HG02759 (cell line): ENCODE results near the gene STAT6.

ENCODE experiments used
- ATAC-seq: cut with Tn5 transposase; IDR thresholded peaks from one replicate; pipeline ENCODE4 v1.9.1; 2021; ENCODE audit warnings: mild to moderate bottlenecking, moderate library complexity; ENCODE audit not compliant: unreplicated experiment

Gene STAT6

DNA sequence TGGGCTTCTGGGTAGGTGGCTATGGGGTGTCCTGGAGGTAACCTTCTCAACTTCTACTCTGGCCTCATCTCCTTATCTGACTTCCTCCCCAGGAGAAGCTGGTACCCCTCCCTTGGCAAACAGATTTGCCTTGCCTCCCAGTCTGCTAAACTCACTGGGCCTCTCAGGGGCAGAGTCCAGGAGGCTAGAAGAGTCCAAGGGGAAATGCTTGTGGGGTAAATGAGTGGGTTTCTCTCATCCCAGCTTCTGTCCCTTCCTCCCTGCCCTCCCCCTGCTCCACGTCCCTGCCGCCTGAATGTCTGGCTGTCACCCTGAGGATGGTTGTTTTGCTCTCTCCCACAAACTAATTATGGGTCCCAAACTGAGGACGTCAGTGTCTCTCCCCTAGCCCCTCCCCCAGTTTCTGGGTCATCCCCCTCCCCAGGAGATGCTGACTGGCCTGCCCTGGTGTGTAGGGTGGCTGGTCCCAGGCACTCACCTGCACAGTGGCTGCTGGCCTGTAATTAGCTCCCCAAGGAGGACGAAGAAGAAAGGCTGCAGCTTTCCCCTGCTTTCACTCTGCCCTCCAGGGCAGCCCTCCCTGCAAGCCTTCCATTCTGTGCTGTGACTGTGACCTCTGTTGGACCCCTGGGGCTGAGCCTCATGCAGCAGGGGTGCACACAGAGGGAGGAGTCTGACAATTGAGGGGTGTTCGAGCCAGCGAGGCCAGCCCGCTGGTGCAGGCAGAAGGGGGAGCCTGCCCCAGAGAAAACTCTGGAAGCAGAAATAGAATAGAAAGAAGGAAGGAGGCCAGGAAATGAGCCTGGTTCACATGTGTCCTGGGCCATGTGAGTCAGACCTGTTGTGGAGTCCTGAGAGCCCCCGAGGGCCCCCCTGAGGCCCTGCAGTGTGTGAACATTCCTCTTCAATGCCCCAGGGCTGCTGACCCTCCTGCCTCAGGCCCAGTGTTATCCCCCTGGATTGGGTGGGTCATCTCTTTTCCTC lies 36.1 kb upstream of the STAT6 start, which contains the start of gene LRP1-AS:
Gene LRP1-AS (minus strand): TSS at position 659 of the 984 bp plus-strand sequence.
- no peak for ATAC-seq

DNA sequence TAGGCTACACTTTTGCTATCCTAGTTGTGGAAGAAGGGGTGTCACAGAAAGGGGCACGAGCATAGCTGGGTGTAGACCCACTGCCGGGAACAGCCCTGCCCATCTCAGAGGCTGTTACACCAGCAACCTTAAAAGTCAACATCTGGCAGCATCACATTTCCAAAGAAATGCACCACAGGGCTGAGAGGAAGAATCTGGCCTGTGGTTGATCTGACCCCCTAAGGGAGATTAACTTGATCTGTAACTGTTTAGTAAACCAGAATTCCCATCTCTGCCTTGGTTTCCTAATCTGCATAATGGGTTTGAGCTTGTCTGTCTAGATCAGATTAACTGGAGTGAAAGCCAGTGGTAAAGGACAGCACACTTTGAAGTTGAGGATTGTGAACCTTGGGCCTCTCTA lies 34.9 kb upstream of the STAT6 start:
- no peak for ATAC-seq

DNA sequence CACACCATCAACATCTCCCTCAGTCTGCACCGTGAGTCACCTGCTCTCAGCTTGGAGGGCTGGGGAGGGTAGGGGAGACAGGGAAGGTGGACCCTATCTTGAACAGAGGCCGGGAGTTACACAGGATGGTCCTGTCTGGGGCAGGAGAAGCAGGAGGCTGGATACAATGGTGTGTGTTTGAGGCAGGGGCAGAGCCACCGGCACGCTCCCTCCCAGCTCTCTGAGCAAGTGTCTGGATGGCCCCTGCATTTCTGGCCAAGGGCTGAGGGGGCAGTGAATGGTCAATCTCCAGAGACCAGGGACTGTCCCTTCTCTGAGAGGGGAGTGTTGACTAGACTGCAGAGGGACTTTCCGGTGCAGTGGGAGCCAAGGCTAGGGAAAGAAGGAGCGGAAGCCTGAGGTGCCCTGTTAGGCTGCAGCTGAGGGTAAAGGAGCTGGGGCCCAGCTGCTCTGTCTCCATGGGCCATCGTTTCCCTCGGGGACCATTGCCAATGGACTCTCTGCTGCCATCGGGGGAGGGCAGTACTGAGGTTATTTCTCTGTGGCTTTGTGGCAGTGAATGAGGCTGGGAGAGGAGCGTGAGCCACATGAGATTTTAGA lies 34.4 kb upstream of the STAT6 start:
- ATAC-seq: no peak

DNA sequence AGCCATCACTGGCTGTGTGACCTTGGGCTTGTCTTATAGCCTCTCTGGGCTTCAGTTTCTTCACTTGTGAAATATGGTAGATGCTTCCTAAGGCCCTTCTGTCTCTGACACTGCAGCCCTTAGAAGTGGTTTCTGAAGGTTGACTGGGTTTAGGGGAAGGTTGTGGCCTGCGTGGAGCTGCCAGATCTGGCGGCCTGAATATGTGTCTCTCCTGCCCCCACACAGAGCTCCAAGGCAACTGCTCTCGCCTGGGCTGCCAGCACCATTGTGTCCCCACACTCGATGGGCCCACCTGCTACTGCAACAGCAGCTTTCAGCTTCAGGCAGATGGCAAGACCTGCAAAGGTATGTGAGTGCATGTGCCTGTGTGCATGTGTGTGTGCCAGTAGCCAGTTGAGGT lies 32.3 kb upstream of the STAT6 start:
- ATAC-seq: no peak

DNA sequence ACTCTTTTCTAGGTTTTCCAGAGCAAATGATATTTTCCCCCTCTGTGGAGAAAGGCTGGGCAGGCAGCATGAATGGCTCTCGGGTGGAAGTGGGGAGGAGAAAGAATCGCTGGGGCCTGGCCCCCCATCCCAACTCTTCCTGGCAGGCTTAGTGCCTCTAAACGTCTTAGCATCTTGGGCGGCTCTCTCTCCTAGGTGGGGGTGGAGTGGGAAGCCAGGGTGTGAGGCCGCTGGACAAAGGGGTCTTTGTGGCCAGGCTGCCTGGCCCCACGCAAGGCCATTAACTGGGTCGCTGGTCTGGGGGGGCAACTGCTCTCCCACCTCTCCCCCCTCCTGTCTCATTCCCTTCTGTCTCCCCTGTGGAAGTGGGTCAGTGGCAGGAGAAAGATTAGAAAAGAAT lies 31.6 kb upstream of the STAT6 start:
- no peak for ATAC-seq

DNA sequence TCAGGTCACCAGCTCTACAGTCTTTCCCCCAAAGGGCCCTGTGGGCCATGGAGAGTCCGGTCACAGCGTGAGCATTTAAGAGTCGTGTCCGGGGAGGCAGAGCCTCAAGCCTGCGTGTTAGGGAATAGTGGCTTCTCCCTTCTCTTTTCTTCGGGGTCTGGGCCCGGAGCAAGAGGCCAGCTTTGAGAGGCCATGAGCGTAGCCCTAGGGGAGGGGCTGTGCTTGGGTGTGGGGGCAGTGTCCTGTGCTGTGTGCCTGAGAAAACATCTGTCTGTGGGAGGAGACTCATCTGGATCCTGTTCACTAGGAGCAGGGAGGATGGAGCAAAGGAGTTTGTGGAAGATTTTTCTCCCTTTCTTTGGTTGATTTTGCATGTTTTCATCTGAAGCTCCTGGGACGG lies 31.0 kb upstream of the STAT6 start:
- ATAC-seq: no peak

DNA sequence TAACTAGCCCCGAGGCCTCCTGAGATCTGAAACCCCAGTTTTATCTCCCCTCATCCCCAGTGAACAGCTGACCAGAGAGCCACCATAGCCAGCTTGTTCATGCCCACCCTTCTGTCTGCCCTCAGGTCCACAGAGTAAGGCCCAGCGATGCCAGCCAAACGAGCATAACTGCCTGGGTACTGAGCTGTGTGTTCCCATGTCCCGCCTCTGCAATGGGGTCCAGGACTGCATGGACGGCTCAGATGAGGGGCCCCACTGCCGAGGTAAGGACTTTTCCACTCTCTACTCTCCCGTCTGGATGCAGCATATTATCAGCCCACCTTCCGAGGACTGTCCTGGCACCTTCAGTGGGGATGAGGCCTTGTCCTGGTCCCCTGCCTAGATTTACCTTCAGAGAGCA lies 30.1 kb upstream of the STAT6 start:
- no peak for ATAC-seq

DNA sequence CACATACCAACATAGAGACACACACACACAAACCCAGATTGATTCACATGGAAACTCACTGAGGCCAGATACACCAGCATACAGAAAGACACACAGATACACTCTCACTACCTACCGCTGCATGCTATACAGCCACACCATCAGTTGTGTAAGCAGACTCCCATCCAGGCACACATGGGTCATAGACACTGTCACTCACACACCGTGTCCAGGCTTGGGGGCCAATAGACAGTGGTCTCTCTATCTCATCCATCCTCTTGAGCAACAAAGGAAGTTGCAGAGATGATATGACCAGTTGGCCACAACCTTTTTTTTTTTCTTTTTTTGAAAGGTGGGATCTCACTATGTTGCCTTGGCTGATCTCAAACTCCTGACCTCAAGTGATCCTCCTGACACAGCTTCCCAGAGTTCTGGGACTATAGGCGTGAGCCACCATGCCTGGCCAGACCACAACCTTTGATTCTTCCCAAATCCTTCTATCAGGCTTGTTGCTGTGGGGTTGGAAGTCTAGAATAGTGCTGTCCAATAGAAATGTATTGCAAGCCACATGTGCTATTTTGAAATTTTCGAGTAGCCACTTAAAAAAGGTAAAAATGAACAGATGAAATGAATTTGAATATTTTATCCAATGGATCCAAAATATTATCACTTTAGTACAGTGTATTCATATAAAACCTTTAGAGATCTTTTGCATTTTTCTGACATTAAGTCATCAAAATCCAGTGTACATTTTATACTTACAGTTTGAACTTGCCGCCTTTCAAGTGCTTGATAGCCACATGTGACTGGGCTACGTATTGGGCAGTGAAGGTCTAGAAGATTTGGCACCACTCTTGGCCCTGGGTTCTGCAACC lies 28.9 kb upstream of the STAT6 start:
- ATAC-seq: no peak

DNA sequence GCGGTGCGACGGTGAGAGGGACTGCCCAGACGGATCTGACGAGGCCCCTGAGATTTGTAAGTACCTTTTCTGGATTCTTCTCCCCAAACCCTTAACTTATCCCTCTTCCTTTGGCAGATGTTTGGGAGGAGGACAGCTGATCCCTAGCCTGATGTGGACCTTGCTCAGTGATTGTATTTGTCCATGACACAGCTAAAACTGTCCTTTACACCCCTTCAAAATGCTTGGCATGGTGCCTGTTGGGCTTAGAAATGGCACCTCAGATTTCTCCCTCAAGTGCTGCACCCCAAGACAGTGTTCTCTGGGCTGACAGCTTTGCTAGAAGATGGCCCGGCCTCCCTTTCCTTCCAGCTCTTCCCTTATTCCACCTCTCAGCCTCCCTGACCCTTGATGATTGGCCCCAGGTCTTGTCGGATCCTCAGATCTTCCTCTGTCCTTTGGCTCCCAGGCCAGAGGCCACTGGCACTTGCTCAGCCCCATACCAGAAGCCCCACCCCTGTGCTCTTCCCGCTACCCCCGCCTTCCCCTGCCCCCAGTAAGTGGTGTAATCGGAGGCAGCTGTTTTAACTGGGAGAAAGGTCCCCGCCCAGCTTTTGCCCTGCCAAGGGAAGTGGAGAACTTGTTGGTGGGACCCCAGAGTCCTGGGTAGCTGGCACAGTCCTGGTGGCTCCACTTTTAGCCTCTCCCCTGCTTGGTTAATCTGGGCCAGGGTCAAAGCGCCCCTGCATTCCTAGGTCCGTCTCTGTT lies 27.5 kb upstream of the STAT6 start:
- ATAC-seq: no peak

DNA sequence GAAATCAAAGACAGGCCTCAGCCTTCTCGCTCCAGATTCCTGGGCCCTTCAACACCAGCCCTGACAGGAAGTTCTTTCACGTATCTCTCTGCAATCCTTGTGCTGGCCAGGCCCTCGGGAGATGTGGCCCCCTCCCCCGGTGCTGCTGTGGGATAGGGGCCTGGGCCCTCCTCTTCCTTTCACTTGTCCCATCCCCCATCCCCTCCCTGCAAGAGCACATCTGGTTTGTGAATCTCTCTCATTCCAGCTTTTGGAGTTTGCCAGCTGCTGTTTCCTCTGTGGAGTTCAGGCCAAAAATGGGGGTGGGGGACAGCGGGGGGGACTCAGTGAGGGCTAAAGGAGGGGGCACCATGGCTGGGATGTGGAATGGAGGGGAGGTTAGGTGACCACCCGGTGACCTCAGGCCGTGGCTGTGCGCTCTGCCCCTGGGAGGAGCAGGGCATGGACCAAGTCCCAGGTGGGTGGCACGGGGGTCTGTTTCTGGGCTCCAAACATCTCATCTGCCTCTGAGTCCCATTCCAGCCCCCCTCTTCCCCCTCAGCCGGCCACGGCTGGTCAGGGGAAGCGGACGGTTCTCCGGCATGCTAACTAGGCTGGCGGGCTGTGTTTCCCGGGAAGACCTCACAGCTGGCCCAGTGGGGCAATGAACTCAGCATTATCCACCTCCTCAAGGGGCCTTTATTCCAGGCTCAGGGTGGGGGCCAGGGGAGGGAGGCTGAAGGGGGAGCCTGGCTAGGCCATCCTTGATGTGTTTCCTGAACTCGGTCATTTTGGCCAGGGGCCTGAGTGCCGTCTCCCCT lies 24.6 kb upstream of the STAT6 start:
- ATAC-seq: no peak

DNA sequence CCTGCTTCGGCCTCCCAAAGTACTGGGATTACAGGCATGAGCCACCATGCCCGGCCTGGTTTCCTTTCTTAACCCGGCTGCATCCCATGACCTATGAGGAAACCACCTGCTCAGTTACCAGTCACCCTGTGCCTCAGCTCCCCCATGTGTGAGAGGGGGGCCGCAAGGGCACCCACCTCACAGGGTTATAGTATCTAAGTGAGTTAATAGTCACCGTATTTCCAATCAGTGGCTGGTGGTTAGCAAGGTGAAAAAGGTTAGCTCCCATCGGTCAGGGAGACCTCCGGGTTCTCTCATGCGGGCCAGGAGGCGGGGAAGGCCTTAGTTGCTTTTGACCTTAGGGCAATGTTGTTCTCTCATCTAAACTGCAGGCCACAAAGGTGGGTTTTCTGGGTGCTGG lies 23.8 kb upstream of the STAT6 start:
- ATAC-seq: no peak

DNA sequence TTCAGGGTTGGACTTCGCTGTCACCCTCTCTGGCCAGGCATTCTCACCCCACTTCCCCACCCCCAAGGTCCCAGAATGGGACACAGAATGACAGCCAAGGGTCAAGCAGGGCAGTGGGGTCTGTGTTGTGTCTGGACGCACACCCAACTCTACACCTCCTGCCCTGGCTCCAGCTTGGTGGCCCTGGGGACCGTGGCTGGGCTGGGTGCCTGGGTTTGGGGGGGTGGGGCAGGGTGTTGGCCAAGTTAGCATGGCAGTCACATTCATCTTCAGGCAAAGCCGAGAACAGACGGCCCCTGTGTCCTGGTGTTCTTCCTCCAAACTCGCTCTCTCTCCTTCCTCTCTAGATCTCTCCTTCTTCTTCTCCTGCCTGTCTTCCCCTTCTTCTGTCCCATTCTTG lies 22.8 kb upstream of the STAT6 start:
- ATAC-seq: no peak

DNA sequence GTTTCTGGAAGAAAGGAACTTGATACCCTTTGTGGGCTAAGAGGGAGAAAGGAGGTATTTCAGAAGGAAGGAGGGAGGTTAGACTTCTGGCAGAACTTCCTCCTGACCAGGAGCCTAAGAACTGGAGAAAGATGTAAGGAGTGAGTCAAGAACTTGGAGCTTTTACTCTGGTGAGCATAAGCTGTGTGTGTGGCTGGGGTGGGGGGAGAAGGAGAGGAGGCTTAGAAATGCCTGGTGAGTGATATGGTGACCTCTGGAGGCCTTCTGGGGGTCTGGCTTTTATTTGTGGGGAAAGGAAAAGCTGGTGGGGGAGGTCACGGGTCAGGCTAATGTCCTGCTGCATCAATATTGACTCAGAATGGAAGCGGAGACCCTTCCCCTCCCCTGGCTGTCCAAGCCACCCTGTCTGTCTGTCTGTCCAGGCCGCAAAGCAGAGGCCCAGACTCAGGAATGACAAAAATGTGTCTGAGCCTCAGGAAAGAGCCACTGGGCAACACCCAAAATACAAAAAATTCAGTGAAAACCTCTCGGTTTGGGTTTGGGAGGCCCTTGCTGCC lies 21.9 kb upstream of the STAT6 start:
- ATAC-seq: no peak

DNA sequence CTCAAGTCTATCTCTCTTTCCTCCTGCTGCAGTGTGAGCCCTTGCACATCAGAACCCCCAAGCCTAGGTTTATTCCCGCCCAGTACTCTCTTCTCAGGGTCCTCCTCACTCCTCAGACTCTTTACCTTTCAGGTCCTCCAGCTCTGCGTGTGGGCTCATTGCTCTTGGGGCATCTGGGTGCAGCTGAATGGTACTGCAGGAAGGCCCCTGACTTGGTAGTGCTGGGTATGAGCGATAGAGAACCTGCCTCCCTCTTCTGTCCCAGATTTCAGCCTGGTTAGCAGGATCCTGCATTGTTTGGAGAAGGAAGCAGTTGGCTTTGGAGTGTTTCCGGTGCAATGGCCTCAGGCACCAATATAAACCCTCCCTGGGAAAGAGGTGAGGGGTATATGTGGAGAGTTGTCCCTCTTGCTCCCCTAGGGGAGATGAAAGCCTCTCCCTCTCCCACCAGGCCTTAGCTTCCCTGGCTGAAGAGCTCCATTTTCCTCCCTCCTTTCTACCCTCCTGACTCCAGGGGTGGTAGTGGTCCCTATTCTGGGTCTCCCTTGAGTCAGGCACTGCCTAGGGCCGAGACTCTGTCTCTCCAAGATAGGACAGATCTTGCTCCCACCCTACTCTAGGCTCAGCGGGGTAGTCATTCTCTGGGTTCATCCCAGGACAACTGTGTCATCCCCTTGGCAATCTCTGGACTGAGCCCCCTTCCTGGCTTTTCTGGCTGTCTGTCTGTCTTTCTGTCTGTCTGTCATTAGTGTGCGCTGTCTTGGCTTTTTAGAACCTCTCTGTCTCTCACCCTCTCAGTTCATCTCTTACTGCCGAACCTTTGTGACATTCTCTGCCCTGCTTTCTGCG lies 21.0 kb upstream of the STAT6 start:
- no peak for ATAC-seq

DNA sequence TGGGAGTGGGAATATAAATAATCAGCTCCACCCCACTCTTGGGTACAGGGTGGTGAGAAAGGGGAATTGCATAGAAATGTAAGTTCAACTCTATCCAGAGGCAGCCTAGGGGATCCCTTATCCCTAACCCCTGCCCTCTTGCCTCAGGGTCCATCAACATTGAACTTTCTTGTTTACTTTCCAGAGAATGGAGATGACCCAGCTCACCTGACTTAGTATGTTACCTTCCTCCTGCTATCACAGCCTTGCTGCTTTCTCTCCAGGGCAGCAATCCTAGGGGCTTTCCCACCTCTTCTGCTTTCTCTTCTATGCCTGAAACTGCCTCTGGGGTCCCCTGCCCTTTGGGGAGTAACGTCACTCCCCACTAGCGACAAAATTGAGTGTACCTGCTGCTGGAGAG lies 19.8 kb upstream of the STAT6 start:
- no peak for ATAC-seq

DNA sequence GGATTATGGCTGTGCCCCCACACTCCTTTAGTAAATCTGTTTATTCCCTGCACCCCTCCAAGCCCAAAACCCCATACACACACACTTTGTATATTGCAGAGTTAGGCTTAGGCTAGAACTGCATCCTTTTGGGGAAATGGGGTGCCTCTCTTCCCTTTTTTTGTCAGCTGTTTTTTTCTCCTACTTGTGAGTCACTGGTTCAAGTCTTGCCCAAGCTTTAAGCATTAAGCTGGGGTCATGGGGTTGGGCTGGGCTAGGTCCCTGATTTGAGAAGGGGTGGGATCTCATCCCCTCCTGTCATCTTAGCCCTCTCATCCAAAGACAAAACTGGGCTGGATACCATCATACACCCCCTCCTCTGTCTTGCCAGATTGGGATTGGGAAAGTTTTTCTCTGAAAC lies 18.7 kb upstream of the STAT6 start:
- ATAC-seq: no peak

DNA sequence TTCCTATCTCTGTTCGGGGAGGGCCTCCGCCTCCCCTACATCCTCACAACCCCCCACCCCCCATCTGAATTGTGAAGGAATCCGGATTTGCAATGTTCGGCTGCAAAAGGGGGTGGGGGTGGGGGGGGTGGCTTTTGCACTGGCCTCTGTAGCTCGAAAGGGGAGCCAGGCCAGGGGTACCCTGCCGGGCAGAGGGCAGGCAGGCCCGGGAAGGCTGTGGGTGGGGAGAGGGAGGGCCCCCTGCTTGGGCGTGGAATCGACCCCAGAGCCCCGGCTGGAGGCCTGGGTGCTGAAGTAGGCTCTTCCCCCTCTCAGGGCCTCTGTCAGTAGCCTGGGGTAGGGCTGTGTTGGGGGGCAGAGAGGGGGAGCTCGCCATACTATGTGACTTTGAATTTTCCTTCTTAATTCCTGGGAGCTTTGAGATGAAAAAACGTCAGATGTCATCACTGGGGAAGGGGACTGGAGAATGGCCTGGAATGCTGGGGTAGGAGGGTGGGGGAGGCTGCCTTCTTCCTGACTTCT lies 18.2 kb upstream of the STAT6 start:
- no peak for ATAC-seq

DNA sequence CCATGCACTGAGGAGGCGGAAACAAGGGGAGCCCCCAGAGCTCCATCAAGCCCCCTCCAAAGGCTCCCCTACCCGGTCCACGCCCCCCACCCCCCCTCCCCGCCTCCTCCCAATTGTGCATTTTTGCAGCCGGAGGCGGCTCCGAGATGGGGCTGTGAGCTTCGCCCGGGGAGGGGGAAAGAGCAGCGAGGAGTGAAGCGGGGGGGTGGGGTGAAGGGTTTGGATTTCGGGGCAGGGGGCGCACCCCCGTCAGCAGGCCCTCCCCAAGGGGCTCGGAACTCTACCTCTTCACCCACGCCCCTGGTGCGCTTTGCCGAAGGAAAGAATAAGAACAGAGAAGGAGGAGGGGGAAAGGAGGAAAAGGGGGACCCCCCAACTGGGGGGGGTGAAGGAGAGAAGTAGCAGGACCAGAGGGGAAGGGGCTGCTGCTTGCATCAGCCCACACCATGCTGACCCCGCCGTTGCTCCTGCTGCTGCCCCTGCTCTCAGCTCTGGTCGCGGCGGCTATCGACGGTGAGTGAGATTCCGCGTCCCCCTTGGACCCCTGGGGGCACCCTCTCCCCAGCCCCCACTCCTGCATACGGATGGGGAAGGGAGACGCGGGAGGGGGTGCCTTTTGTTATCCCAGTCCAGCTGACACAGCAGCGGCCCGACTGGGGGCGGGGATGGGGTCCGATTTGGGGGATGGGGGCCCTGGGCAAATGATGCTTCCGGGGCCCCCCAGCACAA lies 17.5 kb upstream of the STAT6 start:
- no peak for ATAC-seq
